Nephron (organoid): Measurements from ENCODE around the gene APCDD1L.

Experiments
- H3K27ac Mint-ChIP-seq, 3 experiments: 2 replicates each; pipeline ENCODE4 v1.8.0; 2020; ENCODE audit warnings: mixed read lengths in 3 of 3, mild to moderate bottlenecking in 2 of 3, moderate library complexity in 1 of 3
- H3K27me3 Mint-ChIP-seq: 2 replicates; pipeline ENCODE4 v1.8.0; 2021; ENCODE audit warnings: low read depth, mild to moderate bottlenecking, moderate library complexity, mixed read lengths
- H3K36me3 Mint-ChIP-seq: 2 replicates; pipeline ENCODE4 v1.8.0; 2020; ENCODE audit warnings: low read depth, mixed read lengths
- H3K4me1 Mint-ChIP-seq: 2 replicates; pipeline ENCODE4 v1.8.0; 2020; ENCODE audit warnings: mixed read lengths
- H3K4me3 Mint-ChIP-seq, 3 experiments: 2 replicates each; pipeline ENCODE4 v1.8.0; 2020; ENCODE audit warnings: mild to moderate bottlenecking in 3 of 3, mixed read lengths in 3 of 3, moderate library complexity in 2 of 3
- H3K9me3 Mint-ChIP-seq: 2 replicates; pipeline ENCODE4 v1.8.0; 2020; ENCODE audit warnings: mixed read lengths
- CTCF ChIP-seq, 3 experiments: fragments of 200-600 bp; sonication (generic); IDR thresholded peaks; one replicate each; pipeline ENCODE4 v1.5.0; 2021; ENCODE audit warnings: antibody characterized with exemption in 3 of 3; ENCODE audit not compliant: unreplicated experiment in 3 of 3

The APCDD1L gene

GRCh38 chr20:58551631-58552030, 36.4 kb upstream of the APCDD1L start:
- Mint-ChIP-seq H3K27ac (peak overlapping the region in 1 of 3 experiments; percentile 84), H3K9me3 (no peaks in the 10 kb centered on the region), H3K4me3 (no peak overlapping the region), H3K4me1 (peaks cover 69% of the 10 kb centered on the region), H3K27me3 (peaks cover 15% of the 10 kb centered on the region), H3K36me3 (no peaks in the 10 kb centered on the region)
- TF ChIP-seq CTCF (IDR thresholded peaks at IDR 0.05; ENCODE audit: unreplicated experiment in 3 of 3) = no peak

- Mint-ChIP-seq H3K9me3 (no peaks in the 10 kb centered on the region), H3K36me3 (no peaks in the 10 kb centered on the region), H3K4me1 (peaks cover 70% of the 10 kb centered on the region), H3K4me3 (no peak overlapping the region), H3K27me3 (peaks cover 13% of the 10 kb centered on the region), H3K27ac (peak overlapping the region; percentile 26 to 74 (median 72))
- no peak for TF ChIP-seq CTCF (IDR thresholded peaks at IDR 0.05; ENCODE audit: unreplicated experiment in 3 of 3)
These were observed 35.3 kb upstream of the APCDD1L start for GRCh38 chr20:58550275-58551059.

- peaks cover 12% of the 10 kb centered on the region for H3K27me3 Mint-ChIP-seq
- peaks cover 69% of the 10 kb centered on the region for H3K4me1 Mint-ChIP-seq
- no peaks in the 10 kb centered on the region for H3K9me3 Mint-ChIP-seq
- H3K36me3 Mint-ChIP-seq = no peaks in the 10 kb centered on the region
- TF ChIP-seq CTCF (IDR thresholded peaks at IDR 0.05; ENCODE audit: unreplicated experiment in 3 of 3) = no peak
- peak overlapping the region; percentile 60 to 74 (median 72) for H3K27ac Mint-ChIP-seq
- H3K4me3 Mint-ChIP-seq = no peak overlapping the region
These were observed 34.3 kb upstream of the APCDD1L start for GRCh38 chr20:58549231-58550209.

- Mint-ChIP-seq H3K4me1 (peaks cover 61% of the 10 kb centered on the region), H3K9me3 (no peaks in the 10 kb centered on the region), H3K36me3 (no peaks in the 10 kb centered on the region)
These were observed 32.6 kb upstream of the APCDD1L start for GRCh38 chr20:58547623-58548475.

More at GRCh38 chr20:58547623-58548475, 32.6 kb upstream of the APCDD1L start:
- peak overlapping the region in 2 of 3 experiments; percentile 6 to 20 for H3K4me3 Mint-ChIP-seq
- peak overlapping the region; percentile 66 to 85 (median 71) for H3K27ac Mint-ChIP-seq
- peaks cover 13% of the 10 kb centered on the region for H3K27me3 Mint-ChIP-seq
- TF ChIP-seq CTCF (IDR thresholded peaks at IDR 0.05; ENCODE audit: unreplicated experiment in 3 of 3) = no peak
